ENCODE results near the gene STARD5. TPM values are rescaled to one million over a fixed set of nuclear protein-coding genes. Genes with fewer than 3 reads are reported as not detected.

The STARD5 gene
- total RNA-seq, 1 experiment from 2014 or later, result 1.0 TPM

GRCh38 chr15:81311752-81312464 is 12.0 kb downstream of the STARD5 start:
- H3K36me3 ChIP-seq (ENCODE audit: control insufficient read depth, insufficient read depth, low read length), result no peaks in the 10 kb centered on the region
- no peak overlapping the region for H3K4me3 Mint-ChIP-seq (ENCODE audit: unreplicated experiment)
- no peaks in the 10 kb centered on the region for H3K36me3 Mint-ChIP-seq (ENCODE audit: insufficient read depth, unreplicated experiment)
- BruUV-seq (replicated peaks), result no TSS peak
- intact Hi-C loops (cut with micrococcal nuclease; ENCODE audit: unreplicated experiment), result no loop called here
- no peak overlapping the region for H3K4me3 ChIP-seq (ENCODE audit: low read depth, low read length)
- POLR2A ChIA-PET, result no interaction called here
- no peaks in the 10 kb centered on the region for H3K4me1 Mint-ChIP-seq (ENCODE audit: low read depth, unreplicated experiment)
- no peaks in the 10 kb centered on the region for H3K27me3 Mint-ChIP-seq (ENCODE audit: insufficient read depth, unreplicated experiment)
- H3K4me1 ChIP-seq, result no peaks in the 10 kb centered on the region
- H3K27me3 ChIP-seq (replicated peaks; ENCODE audit: control insufficient read depth, insufficient read depth, low read length), result no peaks in the 10 kb centered on the region; the same call in 1 of the 2 replicates
- no peak for TF ChIP-seq CTCF (IDR thresholded peaks at IDR 0.05; ENCODE audit: insufficient read depth in 1 of 2, low read depth in 1 of 2, low read length in 1 of 2, severe bottlenecking in 1 of 2, unreplicated experiment in 1 of 2)
- DNase-seq, result no peak
- CTCF ChIA-PET, result no interaction called here
- H3K9me3 Mint-ChIP-seq (ENCODE audit: unreplicated experiment), result no peaks in the 10 kb centered on the region
- no peaks in the 10 kb centered on the region for H3K9me3 ChIP-seq
- no peak overlapping the region for H3K27ac Mint-ChIP-seq (ENCODE audit: unreplicated experiment)

- H3K4me3 Mint-ChIP-seq (ENCODE audit: unreplicated experiment), result no peak overlapping the region
- no peaks in the 10 kb centered on the region for H3K36me3 ChIP-seq (ENCODE audit: control insufficient read depth, insufficient read depth, low read length)
- no peaks in the 10 kb centered on the region for H3K9me3 Mint-ChIP-seq (ENCODE audit: unreplicated experiment)
- no peaks in the 10 kb centered on the region for H3K4me1 Mint-ChIP-seq (ENCODE audit: low read depth, unreplicated experiment)
- H3K27ac Mint-ChIP-seq (ENCODE audit: unreplicated experiment), result no peak overlapping the region
- H3K4me3 ChIP-seq (ENCODE audit: low read depth, low read length), result no peak overlapping the region
- no peak for DNase-seq
- CTCF ChIA-PET, result no interaction called here
- H3K4me1 ChIP-seq, result no peaks in the 10 kb centered on the region
- no peak for TF ChIP-seq CTCF (IDR thresholded peaks at IDR 0.05; ENCODE audit: insufficient read depth in 1 of 2, low read depth in 1 of 2, low read length in 1 of 2, severe bottlenecking in 1 of 2, unreplicated experiment in 1 of 2)
- POLR2A ChIA-PET, result no interaction called here
- BruUV-seq (replicated peaks), result no TSS peak
- no peaks in the 10 kb centered on the region; the same call in none of the 2 replicates for H3K27me3 ChIP-seq (replicated peaks; ENCODE audit: control insufficient read depth, insufficient read depth, low read length)
- H3K27me3 Mint-ChIP-seq (ENCODE audit: insufficient read depth, unreplicated experiment), result no peaks in the 10 kb centered on the region
- no peaks in the 10 kb centered on the region for H3K36me3 Mint-ChIP-seq (ENCODE audit: insufficient read depth, unreplicated experiment)
- intact Hi-C loops (cut with micrococcal nuclease; ENCODE audit: unreplicated experiment), result no loop called here
- H3K9me3 ChIP-seq, result no peaks in the 10 kb centered on the region
These were observed 13.5 kb downstream of the STARD5 start for GRCh38 chr15:81310480-81310879.

- H3K4me1 Mint-ChIP-seq (ENCODE audit: low read depth, unreplicated experiment), result no peaks in the 10 kb centered on the region
- H3K4me1 ChIP-seq, result no peaks in the 10 kb centered on the region
- no peaks in the 10 kb centered on the region for H3K27me3 Mint-ChIP-seq (ENCODE audit: insufficient read depth, unreplicated experiment)
- no TSS peak for BruUV-seq (replicated peaks)
- H3K27me3 ChIP-seq (replicated peaks; ENCODE audit: control insufficient read depth, insufficient read depth, low read length), result no peaks in the 10 kb centered on the region; the same call in none of the 2 replicates
- H3K4me3 ChIP-seq (ENCODE audit: low read depth, low read length), result no peak overlapping the region
- no peak for DNase-seq
- CTCF ChIA-PET, result no interaction called here
- H3K4me3 Mint-ChIP-seq (ENCODE audit: unreplicated experiment), result no peak overlapping the region
- no peaks in the 10 kb centered on the region for H3K36me3 ChIP-seq (ENCODE audit: control insufficient read depth, insufficient read depth, low read length)
- H3K9me3 Mint-ChIP-seq (ENCODE audit: unreplicated experiment), result no peaks in the 10 kb centered on the region
- no peak for TF ChIP-seq CTCF (IDR thresholded peaks at IDR 0.05; ENCODE audit: insufficient read depth in 1 of 2, low read depth in 1 of 2, low read length in 1 of 2, severe bottlenecking in 1 of 2, unreplicated experiment in 1 of 2)
- intact Hi-C loops (cut with micrococcal nuclease; ENCODE audit: unreplicated experiment), result no loop called here
- H3K36me3 Mint-ChIP-seq (ENCODE audit: insufficient read depth, unreplicated experiment), result no peaks in the 10 kb centered on the region
- H3K9me3 ChIP-seq, result no peaks in the 10 kb centered on the region
- POLR2A ChIA-PET, result no interaction called here
- H3K27ac Mint-ChIP-seq (ENCODE audit: unreplicated experiment), result no peak overlapping the region
These were observed 14.1 kb downstream of the STARD5 start for GRCh38 chr15:81309647-81310450.

All from Caco-2 (cell line).